Nephron progenitor cell (in vitro differentiated cells): ENCODE measurements around the gene TIMP1.

Experiments used
- DNase-seq: peaks from one replicate; pipeline ENCODE4 v3.0.0; 2021
- H3K27ac Mint-ChIP-seq: 2 replicates; pipeline ENCODE4 v1.8.0; 2021; ENCODE audit warnings: mild to moderate bottlenecking, moderate library complexity, mixed read lengths
- H3K27me3 Mint-ChIP-seq: 2 replicates; pipeline ENCODE4 v1.8.0; 2021; ENCODE audit warnings: mild to moderate bottlenecking, low read depth, mixed read lengths; ENCODE audit not compliant: poor library complexity
- H3K36me3 Mint-ChIP-seq: 2 replicates; pipeline ENCODE4 v1.8.0; 2021; ENCODE audit warnings: low read depth, mixed read lengths
- H3K4me1 Mint-ChIP-seq: 2 replicates; pipeline ENCODE4 v1.8.0; 2021; ENCODE audit warnings: mixed read lengths
- H3K4me3 Mint-ChIP-seq: 2 replicates; pipeline ENCODE4 v1.8.0; 2021; ENCODE audit warnings: mild to moderate bottlenecking, moderate library complexity, mixed read lengths
- H3K9me3 Mint-ChIP-seq: 2 replicates; pipeline ENCODE4 v1.8.0; 2021; ENCODE audit warnings: mild to moderate bottlenecking, moderate library complexity, mixed read lengths
- TF ChIP-seq, protein P1 (sequence below): fragments of 200-600 bp; sonication (generic); IDR thresholded peaks from 2 replicates; pipeline ENCODE4 v1.5.0; 2021; ENCODE audit warnings: antibody characterized with exemption

The TIMP1 gene

DNA sequence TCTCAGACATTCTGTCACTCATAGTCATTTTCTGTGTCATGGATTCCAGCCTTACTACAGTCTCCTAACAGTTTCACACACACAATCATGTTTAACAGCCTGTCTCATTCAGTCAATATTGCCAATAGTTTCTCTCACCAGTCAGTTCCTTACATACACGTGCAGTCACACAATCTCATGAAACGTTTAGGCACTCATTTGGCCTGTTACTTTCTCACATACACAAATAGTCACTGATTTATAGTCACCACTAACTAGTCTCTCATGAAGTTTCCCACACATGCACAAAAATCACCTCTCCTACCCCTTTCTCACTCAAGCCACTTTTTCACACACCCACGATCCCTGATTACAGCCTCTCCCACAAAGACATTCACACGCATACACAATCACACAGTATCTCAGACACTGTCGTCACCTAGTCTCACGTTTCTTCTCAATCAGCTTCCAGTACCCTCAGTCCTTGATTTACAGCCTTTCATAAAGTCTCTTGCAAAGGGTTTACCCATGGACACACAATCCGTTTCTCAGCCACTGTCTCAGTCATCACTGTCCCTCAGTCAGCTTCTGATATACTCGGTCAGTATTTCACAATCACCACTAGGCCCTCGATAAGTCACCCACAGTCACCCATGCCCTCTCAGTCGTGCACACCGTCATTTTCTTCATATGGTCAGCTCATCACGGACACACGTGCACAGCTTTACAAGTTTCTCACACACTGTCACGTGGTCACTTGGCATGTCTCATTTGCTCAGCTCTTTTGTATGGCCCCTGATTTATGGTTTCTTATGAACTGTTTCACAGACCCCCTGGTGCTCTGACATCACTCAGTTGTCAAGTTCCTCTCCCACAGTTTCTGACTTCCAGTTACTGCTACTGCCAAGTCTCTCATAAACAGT, 51.7 kb downstream of the TIMP1 start:
- Mint-ChIP-seq H3K9me3 (peaks cover 30% of the 10 kb centered on the region), H3K4me1 (peaks cover 8% of the 10 kb centered on the region), H3K36me3 (peaks cover 13% of the 10 kb centered on the region), H3K27ac (no peak overlapping the region), H3K4me3 (no peak overlapping the region), H3K27me3 (no peaks in the 10 kb centered on the region)
- no peak for DNase-seq
- TF ChIP-seq, protein P1, sequence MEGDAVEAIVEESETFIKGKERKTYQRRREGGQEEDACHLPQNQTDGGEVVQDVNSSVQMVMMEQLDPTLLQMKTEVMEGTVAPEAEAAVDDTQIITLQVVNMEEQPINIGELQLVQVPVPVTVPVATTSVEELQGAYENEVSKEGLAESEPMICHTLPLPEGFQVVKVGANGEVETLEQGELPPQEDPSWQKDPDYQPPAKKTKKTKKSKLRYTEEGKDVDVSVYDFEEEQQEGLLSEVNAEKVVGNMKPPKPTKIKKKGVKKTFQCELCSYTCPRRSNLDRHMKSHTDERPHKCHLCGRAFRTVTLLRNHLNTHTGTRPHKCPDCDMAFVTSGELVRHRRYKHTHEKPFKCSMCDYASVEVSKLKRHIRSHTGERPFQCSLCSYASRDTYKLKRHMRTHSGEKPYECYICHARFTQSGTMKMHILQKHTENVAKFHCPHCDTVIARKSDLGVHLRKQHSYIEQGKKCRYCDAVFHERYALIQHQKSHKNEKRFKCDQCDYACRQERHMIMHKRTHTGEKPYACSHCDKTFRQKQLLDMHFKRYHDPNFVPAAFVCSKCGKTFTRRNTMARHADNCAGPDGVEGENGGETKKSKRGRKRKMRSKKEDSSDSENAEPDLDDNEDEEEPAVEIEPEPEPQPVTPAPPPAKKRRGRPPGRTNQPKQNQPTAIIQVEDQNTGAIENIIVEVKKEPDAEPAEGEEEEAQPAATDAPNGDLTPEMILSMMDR: no peak

DNA sequence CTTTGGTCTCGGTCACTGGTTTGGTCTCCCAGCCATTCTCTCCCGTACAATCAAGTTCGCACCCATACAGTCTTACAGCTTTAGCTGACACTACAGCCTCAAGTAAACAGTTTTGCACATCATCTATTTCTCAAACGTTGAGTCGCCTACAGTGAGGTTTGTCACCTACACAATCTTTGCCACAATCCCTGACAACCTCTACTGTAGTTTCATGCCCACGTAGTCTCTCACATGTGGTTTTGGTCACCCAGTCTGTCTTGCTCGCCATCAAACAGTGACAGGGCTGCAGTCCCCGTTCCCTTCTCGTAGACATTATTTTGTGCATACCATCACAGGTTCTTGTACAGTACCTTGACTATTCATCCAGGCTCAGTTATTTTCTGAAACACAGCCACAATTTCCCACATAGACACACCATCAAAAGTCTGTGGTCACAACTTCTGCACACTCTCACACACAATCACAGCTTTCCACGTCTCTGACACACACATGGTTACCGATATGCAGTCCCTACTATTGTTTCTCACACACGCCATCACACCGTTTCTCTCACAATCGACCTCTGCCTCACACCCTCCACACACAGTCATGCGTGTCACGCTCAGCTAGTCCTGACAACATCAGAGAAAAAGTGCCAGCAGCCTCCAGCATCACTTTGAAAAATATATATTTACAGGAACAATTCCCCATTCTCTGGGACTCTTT, 52.8 kb downstream of the TIMP1 start:
- Mint-ChIP-seq H3K4me3 (no peak overlapping the region), H3K36me3 (peaks cover 24% of the 10 kb centered on the region), H3K27me3 (no peaks in the 10 kb centered on the region), H3K4me1 (peaks cover 1% of the 10 kb centered on the region), H3K27ac (no peak overlapping the region), H3K9me3 (peaks cover 37% of the 10 kb centered on the region)
- TF ChIP-seq, protein P1: no peak
- DNase-seq: no peak
